Stimulated activated CD8-positive, alpha-beta memory T cell treated with anti-CD3 and anti-CD28 coated beads, Interleukin-12 subunit alpha, Interleukin-12 subunit beta, amount 100 ng/mL, for 1 hour (primary cell): ENCODE measurements around the gene KRT38.
"Not testable (repeated sequence)": the region's sequence is repeated elsewhere in the genome, so short reads cannot be mapped to it uniquely, and the experiment has no call there.

Source experiments
- DNase-seq: peaks from one replicate; pipeline ENCODE4 v3.0.0-alpha.2; 2020; ENCODE audit warnings: low read depth

The KRT38 gene

GRCh38 chr17:41457676-41458075 is 16.9 kb upstream of the KRT38 start:
- no peak for DNase-seq

- no peak for DNase-seq
These were observed 15.4 kb upstream of the KRT38 start for GRCh38 chr17:41456204-41456603.

GRCh38 chr17:41455236-41455635 is 14.5 kb upstream of the KRT38 start:
- no peak for DNase-seq

GRCh38 chr17:41453066-41453465 is 12.3 kb upstream of the KRT38 start:
- no peak for DNase-seq

GRCh38 chr17:41452281-41452680 is 11.5 kb upstream of the KRT38 start:
- no peak for DNase-seq

GRCh38 chr17:41451154-41451728 is 10.5 kb upstream of the KRT38 start:
- DNase-seq = no peak

GRCh38 chr17:41449008-41449407 is 8.2 kb upstream of the KRT38 start:
- DNase-seq = no peak

GRCh38 chr17:41448506-41448905 is 7.7 kb upstream of the KRT38 start:
- no peak for DNase-seq

- DNase-seq = no peak
These were observed 6.0 kb upstream of the KRT38 start for GRCh38 chr17:41446806-41447205.

- DNase-seq = no peak
These were observed 3.9 kb upstream of the KRT38 start for GRCh38 chr17:41444640-41445039.

- no peak for DNase-seq
These were observed 3.4 kb upstream of the KRT38 start for GRCh38 chr17:41444186-41444585.

- DNase-seq = no peak
These were observed 2.0 kb upstream of the KRT38 start for GRCh38 chr17:41442739-41443138.

- no peak for DNase-seq
These were observed 1.4 kb downstream of the KRT38 start for GRCh38 chr17:41439375-41439774.

- DNase-seq = no peak
These were observed 3.0 kb downstream of the KRT38 start for GRCh38 chr17:41437769-41438168.

- no peak for DNase-seq
These were observed 3.5 kb downstream of the KRT38 start for GRCh38 chr17:41437254-41437653.

GRCh38 chr17:41434415-41434814 is 6.4 kb downstream of the KRT38 start:
- DNase-seq = no peak

GRCh38 chr17:41434005-41434404 is 6.8 kb downstream of the KRT38 start:
- DNase-seq = no peak

GRCh38 chr17:41433586-41433985 is 7.2 kb downstream of the KRT38 start:
- DNase-seq = no peak

GRCh38 chr17:41430376-41430775 is 10.4 kb downstream of the KRT38 start:
- DNase-seq = not testable (repeated sequence)

GRCh38 chr17:41429667-41430066 is 11.1 kb downstream of the KRT38 start:
- no peak for DNase-seq

GRCh38 chr17:41428591-41429291 is 12.0 kb downstream of the KRT38 start:
- DNase-seq = no peak

GRCh38 chr17:41424111-41424635 is 16.6 kb downstream of the KRT38 start, which contains the start of gene KRT37:
Gene KRT37, minus strand, starts transcription at chr17:41424585. Its CDS starts 62 bp downstream, at chr17:41424523.
- no peak for DNase-seq

- not testable (repeated sequence) for DNase-seq
These were observed 18.2 kb downstream of the KRT38 start for GRCh38 chr17:41422586-41422985.

- DNase-seq = no peak
These were observed 19.2 kb downstream of the KRT38 start for GRCh38 chr17:41421617-41422016.
